ENCODE results near the gene GAMT. TPM values are rescaled to one million over a fixed set of nuclear protein-coding genes. Genes with fewer than 3 reads are reported as not detected.
"Not testable (repeated sequence)": the region's sequence is repeated elsewhere in the genome, so short reads cannot be mapped to it uniquely, and the experiment has no call there.

The GAMT gene
- total and polyA plus RNA-seq, 2 donors, result 10.3 to 18.5 TPM

DNA sequence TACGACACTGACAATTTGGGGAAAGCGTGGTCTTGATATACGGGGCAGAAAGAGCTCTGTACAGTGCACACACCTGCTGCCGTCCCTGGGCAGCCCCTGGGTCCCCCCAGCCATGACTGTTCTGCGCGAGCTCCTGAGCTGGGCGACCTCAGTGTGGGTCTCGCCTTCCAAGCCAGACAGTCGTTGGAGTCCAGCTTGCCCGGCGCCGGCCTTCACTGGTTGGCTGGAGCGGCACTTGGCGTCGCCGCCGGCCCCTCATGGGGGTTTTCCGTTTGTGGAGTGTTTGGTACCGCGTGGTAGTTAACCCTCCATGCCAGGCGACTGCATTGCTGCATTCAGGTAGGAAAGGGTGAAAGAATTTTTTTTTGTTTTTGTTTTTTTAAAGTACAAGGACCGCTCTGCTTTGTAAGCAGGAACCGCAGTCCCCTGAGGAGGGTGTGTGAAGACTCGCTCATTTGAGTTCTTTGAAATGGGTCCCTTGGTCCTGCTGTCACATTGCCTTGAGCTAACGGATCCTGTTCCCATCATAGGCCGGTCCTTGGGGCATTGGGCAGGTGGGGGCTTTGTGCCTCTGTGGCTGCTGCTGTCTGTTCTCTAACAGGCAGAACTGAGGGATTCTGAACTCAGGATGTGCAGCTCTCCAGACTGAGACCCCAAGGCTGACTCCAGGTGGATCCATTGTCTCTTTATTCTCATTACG lies 26.0 kb upstream of the GAMT start:
- Histone ChIP-seq H3K27ac (ENCODE audit: low read depth) (no peak overlapping the region), H3K4me3 (ENCODE audit: low read depth, low read length) (no peak overlapping the region), H3K4me1 (ENCODE audit: insufficient read depth) (no peaks in the 10 kb centered on the region), H3K36me3 (ENCODE audit: insufficient read depth) (peaks cover 5% of the 10 kb centered on the region)
- no peak for DNase-seq (ENCODE audit: extremely low spot score)
- WGBS, result 93% methylated on average over 27 of the region's 27 CpGs

GRCh38 chr19:1426736-1427135 lies 25.4 kb upstream of the GAMT start:
- Histone ChIP-seq H3K36me3 (ENCODE audit: insufficient read depth) (peaks cover 5% of the 10 kb centered on the region), H3K27ac (ENCODE audit: low read depth) (no peak overlapping the region), H3K4me3 (ENCODE audit: low read depth, low read length) (no peak overlapping the region), H3K4me1 (ENCODE audit: insufficient read depth) (no peaks in the 10 kb centered on the region)
- DNase-seq (ENCODE audit: extremely low spot score), result no peak
- 80% methylated on average over 9 of the region's 9 CpGs for WGBS

GRCh38 chr19:1425902-1426301 lies 24.6 kb upstream of the GAMT start:
- Histone ChIP-seq H3K27ac (ENCODE audit: low read depth) (no peak overlapping the region), H3K4me1 (ENCODE audit: insufficient read depth) (no peaks in the 10 kb centered on the region), H3K36me3 (ENCODE audit: insufficient read depth) (peaks cover 5% of the 10 kb centered on the region), H3K4me3 (ENCODE audit: low read depth, low read length) (no peak overlapping the region)
- no peak for DNase-seq (ENCODE audit: extremely low spot score)
- 88% methylated on average over 14 of the region's 14 CpGs for WGBS

DNA sequence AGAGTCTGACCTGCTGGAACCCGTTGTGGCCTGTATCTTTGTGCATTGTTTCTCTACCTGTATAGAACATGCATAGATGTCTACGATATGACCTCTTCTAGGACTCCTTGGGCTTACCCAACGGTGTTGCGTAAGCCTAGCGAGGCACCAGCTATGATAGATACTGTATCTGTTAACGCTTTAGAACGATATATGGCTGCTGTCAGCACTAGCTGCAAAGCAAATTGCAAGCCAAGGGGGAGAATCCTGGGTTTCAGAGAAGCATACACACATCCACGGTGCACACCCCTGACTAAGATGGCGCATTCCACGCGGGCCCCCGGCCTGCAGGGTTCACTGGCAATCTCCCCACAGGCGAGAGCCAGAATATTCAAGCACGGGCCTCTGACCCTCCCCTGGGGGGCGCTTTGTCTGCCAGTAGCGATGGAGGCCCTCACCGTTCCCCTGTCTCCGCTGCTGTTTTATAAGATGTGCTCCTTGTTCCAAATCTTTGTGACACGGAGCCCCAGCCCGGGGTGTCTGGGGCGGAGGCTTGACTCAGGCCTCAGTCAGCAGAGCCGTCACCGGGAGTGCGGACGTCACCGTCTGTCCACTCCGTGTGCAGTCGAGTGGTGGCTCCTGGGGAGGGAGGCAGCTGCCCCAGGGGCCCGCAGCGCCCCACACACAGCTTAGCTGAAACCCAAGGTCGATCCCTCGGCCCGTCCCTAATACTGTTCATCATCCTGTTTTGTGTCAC lies 23.9 kb upstream of the GAMT start:
- DNase-seq (ENCODE audit: extremely low spot score), result no peak
- H3K36me3 ChIP-seq (ENCODE audit: insufficient read depth), result peaks cover 5% of the 10 kb centered on the region

DNA sequence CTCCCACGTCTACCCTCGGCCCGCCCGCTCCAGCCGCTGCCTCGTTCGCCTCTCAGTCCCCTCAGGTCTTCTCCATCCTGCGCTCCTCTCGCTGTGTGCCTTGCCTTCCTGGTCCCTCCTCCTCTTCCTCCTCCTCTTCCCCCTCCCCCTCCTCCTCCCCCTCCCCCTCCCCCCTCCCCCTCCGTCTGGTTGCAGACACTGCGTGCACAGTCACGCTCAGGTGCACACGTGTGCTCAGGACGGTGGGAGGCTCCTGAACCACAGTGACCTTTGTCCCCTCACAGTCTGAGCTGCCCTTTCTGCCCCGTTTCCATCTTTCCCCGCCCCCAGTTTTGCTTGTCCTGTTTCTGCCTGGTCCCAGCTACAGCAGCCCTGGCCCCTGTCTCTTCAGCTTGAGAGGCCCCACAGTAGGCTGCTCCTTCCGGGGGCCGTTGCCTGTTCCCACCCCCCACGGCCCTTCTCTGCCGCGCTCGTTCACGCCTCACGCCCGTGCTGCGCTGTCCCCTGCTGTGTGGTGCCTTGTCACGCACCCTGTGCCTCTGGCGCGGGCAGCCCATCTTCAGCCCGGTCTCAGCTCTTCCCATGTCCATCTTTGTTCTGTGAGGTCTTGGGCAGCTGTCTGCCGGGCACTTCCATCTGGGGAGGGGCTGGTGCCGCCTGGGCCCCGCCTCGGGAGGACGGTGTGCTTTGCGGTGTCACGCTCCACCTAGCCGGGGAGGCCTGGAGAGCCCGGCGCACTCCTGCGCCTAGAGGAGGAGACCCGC lies 23.0 kb upstream of the GAMT start:
- 81% methylated on average over 39 of the region's 42 CpGs for WGBS
- no peak overlapping the region for H3K27ac ChIP-seq (ENCODE audit: low read depth)
- H3K4me1 ChIP-seq (ENCODE audit: insufficient read depth), result no peaks in the 10 kb centered on the region
- peaks cover 3% of the 10 kb centered on the region for H3K36me3 ChIP-seq (ENCODE audit: insufficient read depth)
- H3K4me3 ChIP-seq (ENCODE audit: low read depth, low read length), result no peak overlapping the region
- no peak for DNase-seq (ENCODE audit: extremely low spot score)

More for the DNA sequence above, 23.9 kb upstream of the GAMT start:
- H3K27ac ChIP-seq (ENCODE audit: low read depth), result peak overlapping the region; percentile 38
- WGBS, result 85% methylated on average over 33 of the region's 33 CpGs
- H3K4me3 ChIP-seq (ENCODE audit: low read depth, low read length), result no peak overlapping the region
- H3K4me1 ChIP-seq (ENCODE audit: insufficient read depth), result no peaks in the 10 kb centered on the region

GRCh38 chr19:1423436-1424191 lies 22.3 kb upstream of the GAMT start:
- 93% methylated on average over 40 of the region's 40 CpGs for WGBS
- no peak overlapping the region for H3K4me3 ChIP-seq (ENCODE audit: low read depth, low read length)
- H3K4me1 ChIP-seq (ENCODE audit: insufficient read depth), result no peaks in the 10 kb centered on the region
- H3K36me3 ChIP-seq (ENCODE audit: insufficient read depth), result peaks cover 2% of the 10 kb centered on the region
- no peak for DNase-seq (ENCODE audit: extremely low spot score)
- no peak overlapping the region for H3K27ac ChIP-seq (ENCODE audit: low read depth)

- no peak for DNase-seq (ENCODE audit: extremely low spot score)
- 88% methylated on average over 24 of the region's 24 CpGs for WGBS
- H3K36me3 ChIP-seq (ENCODE audit: insufficient read depth), result peaks cover 2% of the 10 kb centered on the region
- H3K4me1 ChIP-seq (ENCODE audit: insufficient read depth), result no peaks in the 10 kb centered on the region
- no peak overlapping the region for H3K27ac ChIP-seq (ENCODE audit: low read depth)
- H3K4me3 ChIP-seq (ENCODE audit: low read depth, low read length), result no peak overlapping the region
Observed at GRCh38 chr19:1422943-1423342, 21.6 kb upstream of the GAMT start.

DNA sequence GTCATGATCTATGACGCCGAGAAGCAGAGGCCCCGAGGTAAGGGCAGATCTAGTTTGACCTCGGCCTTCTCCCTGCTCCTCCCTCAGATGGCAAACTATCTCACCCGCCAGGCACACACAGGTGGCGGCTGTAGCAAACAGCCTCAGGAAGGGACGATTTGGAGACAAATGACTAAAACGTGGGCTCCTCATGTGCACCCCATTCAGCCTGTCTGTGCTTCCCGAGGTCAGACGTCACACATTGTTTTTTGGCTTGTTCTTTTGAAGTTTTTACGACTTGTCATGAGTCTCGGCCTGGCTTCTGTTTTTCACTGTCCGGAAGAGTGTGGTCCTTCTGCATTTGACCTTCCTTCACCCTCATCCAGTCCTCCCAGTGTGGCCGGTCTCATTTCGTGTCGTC lies 21.0 kb upstream of the GAMT start:
- WGBS, result 62% methylated on average over 16 of the region's 16 CpGs
- H3K27ac ChIP-seq (ENCODE audit: low read depth), result no peak overlapping the region
- peaks cover 2% of the 10 kb centered on the region for H3K36me3 ChIP-seq (ENCODE audit: insufficient read depth)
- no peaks in the 10 kb centered on the region for H3K4me1 ChIP-seq (ENCODE audit: insufficient read depth)
- no peak for DNase-seq (ENCODE audit: extremely low spot score)
- no peak overlapping the region for H3K4me3 ChIP-seq (ENCODE audit: low read depth, low read length)

DNA sequence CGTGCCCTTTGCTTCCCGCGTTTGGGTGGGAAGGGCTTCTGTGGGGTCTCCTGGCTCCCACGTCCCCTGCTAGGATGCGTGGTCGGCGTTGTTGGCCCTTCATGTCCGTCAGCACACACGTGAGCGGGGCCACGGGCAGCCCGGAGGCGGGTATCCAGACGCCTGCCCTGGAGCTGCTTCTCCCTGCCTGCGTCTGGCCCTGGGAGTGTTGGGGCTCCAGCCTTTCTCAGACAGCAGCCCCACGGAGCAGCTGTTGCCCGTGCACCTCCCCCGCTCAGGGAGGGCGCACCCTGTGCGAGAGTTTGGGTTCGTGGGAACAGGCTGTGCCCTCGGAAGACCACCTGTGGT lies 20.6 kb upstream of the GAMT start:
- no peak overlapping the region for H3K4me3 ChIP-seq (ENCODE audit: low read depth, low read length)
- peaks cover 2% of the 10 kb centered on the region for H3K36me3 ChIP-seq (ENCODE audit: insufficient read depth)
- DNase-seq (ENCODE audit: extremely low spot score), result no peak
- WGBS, result 83% methylated on average over 22 of the region's 22 CpGs
- H3K4me1 ChIP-seq (ENCODE audit: insufficient read depth), result no peaks in the 10 kb centered on the region
- H3K27ac ChIP-seq (ENCODE audit: low read depth), result no peak overlapping the region

DNA sequence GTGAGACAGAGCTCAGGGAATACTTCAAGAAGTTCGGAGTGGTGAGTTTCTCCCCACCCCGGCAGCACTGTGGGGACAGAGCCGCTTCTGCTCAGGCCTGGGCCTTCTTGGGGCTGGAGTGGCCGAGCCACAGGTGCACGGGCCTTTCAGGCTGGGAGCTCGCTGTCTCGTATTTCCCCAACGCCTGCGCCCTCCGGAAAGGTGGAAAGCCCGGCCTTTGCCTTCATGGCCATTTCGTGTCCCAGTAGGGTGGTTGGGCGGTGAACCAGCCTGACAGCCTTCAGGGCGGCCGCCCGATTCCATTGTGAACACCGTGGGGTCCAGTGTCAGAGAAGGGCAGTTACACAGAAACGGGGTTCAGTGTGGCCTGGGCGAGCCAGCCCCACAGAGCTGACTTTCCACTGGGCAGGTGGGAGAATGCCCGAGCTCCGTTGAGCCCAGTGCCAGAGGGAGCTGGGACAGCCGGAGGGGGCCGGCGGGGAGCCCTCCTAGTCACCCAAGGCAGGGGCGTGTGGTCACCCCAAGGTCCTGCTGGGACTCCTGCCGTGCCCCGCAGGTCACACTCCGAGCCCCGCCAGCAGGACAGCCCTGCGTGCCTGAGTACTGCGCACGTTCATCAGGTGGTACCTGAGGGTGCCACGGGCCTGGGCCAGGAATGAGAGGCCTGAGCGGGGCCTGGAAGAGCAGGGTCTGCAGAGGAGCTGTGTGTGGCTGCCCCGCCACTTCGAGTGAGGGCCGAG lies 20.0 kb upstream of the GAMT start:
- no peak for DNase-seq (ENCODE audit: extremely low spot score)
- no peaks in the 10 kb centered on the region for H3K4me1 ChIP-seq (ENCODE audit: insufficient read depth)
- 91% methylated on average over 37 of the region's 37 CpGs for WGBS
- no peak overlapping the region for H3K27ac ChIP-seq (ENCODE audit: low read depth)
- peaks cover 2% of the 10 kb centered on the region for H3K36me3 ChIP-seq (ENCODE audit: insufficient read depth)
- no peak overlapping the region for H3K4me3 ChIP-seq (ENCODE audit: low read depth, low read length)

DNA sequence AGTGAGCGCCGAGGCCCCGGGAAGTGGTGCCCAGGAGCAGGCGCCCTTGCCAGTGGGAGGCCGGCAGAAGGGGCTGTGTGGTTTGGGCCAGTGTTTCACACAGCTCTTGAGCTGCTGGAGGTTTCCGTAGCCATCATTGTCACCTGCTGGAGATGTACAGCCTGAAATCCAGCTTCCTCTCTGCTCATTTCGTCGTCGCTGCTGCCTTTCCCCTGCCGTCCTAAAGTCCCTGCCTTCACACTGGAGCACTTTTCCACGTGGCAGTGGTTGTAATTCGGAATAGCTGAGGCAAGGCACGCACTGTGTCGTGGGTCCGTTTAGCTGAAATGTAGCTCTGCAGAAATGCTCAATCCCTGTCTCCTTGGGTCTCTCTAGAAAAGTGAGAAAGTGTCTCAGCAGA lies 19.2 kb upstream of the GAMT start:
- Histone ChIP-seq H3K4me1 (ENCODE audit: insufficient read depth) (peaks cover 3% of the 10 kb centered on the region), H3K4me3 (ENCODE audit: low read depth, low read length) (no peak overlapping the region), H3K27ac (ENCODE audit: low read depth) (no peak overlapping the region), H3K36me3 (ENCODE audit: insufficient read depth) (peaks cover 2% of the 10 kb centered on the region)
- WGBS, result 91% methylated on average over 15 of the region's 15 CpGs
- no peak for DNase-seq (ENCODE audit: extremely low spot score)

GRCh38 chr19:1420085-1420484 lies 18.7 kb upstream of the GAMT start:
- H3K4me3 ChIP-seq (ENCODE audit: low read depth, low read length); DNase-seq (ENCODE audit: extremely low spot score); H3K27ac ChIP-seq (ENCODE audit: low read depth); H3K36me3 ChIP-seq (ENCODE audit: insufficient read depth); H3K4me1 ChIP-seq (ENCODE audit: insufficient read depth): not testable (repeated sequence)
- WGBS, result 94% methylated on average over 29 of the region's 43 CpGs
